HepG2 (cell line): ENCODE results near the gene PBOV1. TPM values are rescaled to one million over a fixed set of nuclear protein-coding genes. Genes with fewer than 3 reads are reported as not detected.
A peak's percentile ranks its signal among the peaks of the same experiment; 100 is the strongest.

ENCODE experiments used
- ATF1 ChIP-seq: IDR thresholded peaks from 2 replicates; pipeline ENCODE4 v1.6.1; 2016; ENCODE audit warnings: mild to moderate bottlenecking, control low read depth
- CCAR2 ChIP-seq: fragments of 200-400 bp; formaldehyde crosslinking; optimal IDR thresholded peaks from 2 replicates; pipeline ENCODE3; 2018; ENCODE audit warnings: low read depth, mild to moderate bottlenecking, low read length, moderate library complexity
- ELK4 ChIP-seq: sonication (generic); formaldehyde crosslinking; IDR thresholded peaks from 2 replicates; pipeline ENCODE4 v1.9.0; 2021; ENCODE audit warnings: missing genetic modification reagents, borderline replicate concordance
- HOXA7 ChIP-seq: sonication (generic); formaldehyde crosslinking; IDR thresholded peaks from 2 replicates; pipeline ENCODE4 v1.8.1; 2022; ENCODE audit warnings: mild to moderate bottlenecking, missing genetic modification reagents, moderate library complexity
- NR3C1 ChIP-seq: sonication (generic); formaldehyde crosslinking; IDR thresholded peaks from 2 replicates; pipeline ENCODE4 v1.4.0; 2020; ENCODE audit warnings: missing genetic modification reagents
- REST ChIP-seq, 2 experiments: IDR thresholded peaks; 2 replicates each; pipeline ENCODE4 v1.6.1; 2011 to 2012; ENCODE audit warnings: low read length in 2 of 2, borderline replicate concordance in 1 of 2, low read depth in 1 of 2, mild to moderate bottlenecking in 1 of 2, moderate library complexity in 1 of 2
- SOX5 ChIP-seq: IDR thresholded peaks from 2 replicates; pipeline ENCODE4 v1.6.1; 2016; ENCODE audit warnings: borderline replicate concordance
- ZNF737 ChIP-seq: sonication (generic); formaldehyde crosslinking; IDR thresholded peaks from 2 replicates; pipeline ENCODE4 v1.5.0; 2020; ENCODE audit warnings: missing genetic modification reagents, mild to moderate bottlenecking, borderline replicate concordance
- ZNF746 ChIP-seq: sonication (generic); formaldehyde crosslinking; IDR thresholded peaks from 2 replicates; pipeline ENCODE4 v1.8.0; 2022; ENCODE audit warnings: mild to moderate bottlenecking, missing genetic modification reagents
- ZNF792 ChIP-seq: IDR thresholded peaks from 2 replicates; pipeline ENCODE4 v1.6.1; 2016
- polyA plus RNA-seq, 8 experiments: library from polyadenylated mRNA; depleted of rRNA in 3 of 8; stranded (reverse) in 7 of 8; unstranded in 1 of 8; fragments of >200 nt; fragmentation: Illumina TruSeq in 4 of 8; extraction: Trizol in 4 of 8; gene quantifications; 2 replicates each; pipeline versions ENCODE4 v1.2.1 to v1.2.3, GENCODE V29; 2011 to 2016; ENCODE audit warnings: low read depth in 4 of 8, missing spikeins in 1 of 8, mixed read lengths in 1 of 8; ENCODE audit not compliant: insufficient read depth in 1 of 8
- total RNA-seq, 5 experiments: library from RNA; depleted of rRNA; stranded (reverse); fragments of >200 nt; fragmentation: Illumina TruSeq; extraction: Trizol; gene quantifications; 2 replicates each; pipeline ENCODE4 v1.2.3, GENCODE V29; 2016; ENCODE audit warnings: low read depth in 1 of 5
- TF ChIP-seq, protein P1 (sequence below): sonication (generic); formaldehyde crosslinking; IDR thresholded peaks from 2 replicates; pipeline ENCODE4 v1.8.0; 2022; ENCODE audit warnings: mild to moderate bottlenecking, missing genetic modification reagents, moderate library complexity
- TF ChIP-seq, protein P2 (sequence below): sonication (generic); formaldehyde crosslinking; IDR thresholded peaks from 2 replicates; pipeline ENCODE4 v1.4.0; 2020; ENCODE audit warnings: mild to moderate bottlenecking, missing genetic modification reagents

The PBOV1 gene
- total and polyA plus RNA-seq, 2 of the 13 experiments (the other 11 are each of a cell fraction or from before 2014, with no cell fraction given) = not detected

GRCh38 chr6:138248878-138249277, 30.6 kb upstream of the PBOV1 start (continued):
- TF ChIP-seq ZNF746 (no peak; the same call in 1 of the 2 replicates), ZNF737 (CRISPR knock-in tag) (no peak), ELK4 (CRISPR knock-in tag) (no peak), ATF1 (CRISPR knock-in tag) (no peak), SOX5 (CRISPR knock-in tag) (peak; percentile 93), ZNF792 (CRISPR knock-in tag) (no peak), NR3C1 (no peak), CCAR2 (no peak), HOXA7 (no peak), REST (IDR thresholded peaks at IDR 0.05; ENCODE audit: borderline replicate concordance in 1 of 2, low read depth in 1 of 2, low read length in 2 of 2) (peak in 1 of 2 experiments; percentile 82; a peak in 2 of 4 replicates)
- TF ChIP-seq, protein P1, sequence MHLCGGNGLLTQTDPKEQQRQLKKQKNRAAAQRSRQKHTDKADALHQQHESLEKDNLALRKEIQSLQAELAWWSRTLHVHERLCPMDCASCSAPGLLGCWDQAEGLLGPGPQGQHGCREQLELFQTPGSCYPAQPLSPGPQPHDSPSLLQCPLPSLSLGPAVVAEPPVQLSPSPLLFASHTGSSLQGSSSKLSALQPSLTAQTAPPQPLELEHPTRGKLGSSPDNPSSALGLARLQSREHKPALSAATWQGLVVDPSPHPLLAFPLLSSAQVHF (CRISPR knock-in tag) = no peak
- TF ChIP-seq, protein P2, sequence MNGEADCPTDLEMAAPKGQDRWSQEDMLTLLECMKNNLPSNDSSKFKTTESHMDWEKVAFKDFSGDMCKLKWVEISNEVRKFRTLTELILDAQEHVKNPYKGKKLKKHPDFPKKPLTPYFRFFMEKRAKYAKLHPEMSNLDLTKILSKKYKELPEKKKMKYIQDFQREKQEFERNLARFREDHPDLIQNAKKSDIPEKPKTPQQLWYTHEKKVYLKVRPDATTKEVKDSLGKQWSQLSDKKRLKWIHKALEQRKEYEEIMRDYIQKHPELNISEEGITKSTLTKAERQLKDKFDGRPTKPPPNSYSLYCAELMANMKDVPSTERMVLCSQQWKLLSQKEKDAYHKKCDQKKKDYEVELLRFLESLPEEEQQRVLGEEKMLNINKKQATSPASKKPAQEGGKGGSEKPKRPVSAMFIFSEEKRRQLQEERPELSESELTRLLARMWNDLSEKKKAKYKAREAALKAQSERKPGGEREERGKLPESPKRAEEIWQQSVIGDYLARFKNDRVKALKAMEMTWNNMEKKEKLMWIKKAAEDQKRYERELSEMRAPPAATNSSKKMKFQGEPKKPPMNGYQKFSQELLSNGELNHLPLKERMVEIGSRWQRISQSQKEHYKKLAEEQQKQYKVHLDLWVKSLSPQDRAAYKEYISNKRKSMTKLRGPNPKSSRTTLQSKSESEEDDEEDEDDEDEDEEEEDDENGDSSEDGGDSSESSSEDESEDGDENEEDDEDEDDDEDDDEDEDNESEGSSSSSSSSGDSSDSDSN = no peak
